SIG-M5 treated with dmso at 0.1 percent for 504 hours (cell line): ENCODE data around the gene SEC23IP.

Source experiments
- DNase-seq: peaks from one replicate; lab custom pipeline; 2025; ENCODE audit not compliant: unreplicated experiment; lab: John Stamatoyannopoulos, UW

SEC23IP gene

DNA sequence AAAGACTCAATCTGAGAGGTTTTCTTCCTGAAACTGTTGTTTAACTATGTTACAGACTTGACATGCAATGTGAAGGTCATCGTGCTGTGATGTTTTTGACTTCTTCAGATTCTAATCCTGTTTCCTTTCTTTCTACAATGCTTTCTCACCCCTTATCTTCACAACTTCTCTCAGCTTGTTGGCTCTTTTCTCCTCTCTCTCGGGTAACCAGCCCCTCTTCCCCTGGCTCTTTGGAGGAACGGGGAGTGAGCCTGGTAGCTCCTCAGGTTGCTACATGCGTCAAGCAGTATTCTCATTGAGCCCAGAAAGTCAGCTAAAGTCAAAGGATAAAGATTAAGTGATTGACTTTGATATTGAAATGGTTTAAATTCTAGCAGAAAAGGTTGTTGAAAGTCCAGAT is 40.1 kb downstream of the SEC23IP start:
- no peak for DNase-seq

- no peak for DNase-seq
Measured at GRCh38 chr10:119933179-119933578, 40.6 kb downstream of the SEC23IP start.

- DNase-seq, result no peak
Measured at GRCh38 chr10:119940487-119940886, 48.0 kb downstream of the SEC23IP start.

DNA sequence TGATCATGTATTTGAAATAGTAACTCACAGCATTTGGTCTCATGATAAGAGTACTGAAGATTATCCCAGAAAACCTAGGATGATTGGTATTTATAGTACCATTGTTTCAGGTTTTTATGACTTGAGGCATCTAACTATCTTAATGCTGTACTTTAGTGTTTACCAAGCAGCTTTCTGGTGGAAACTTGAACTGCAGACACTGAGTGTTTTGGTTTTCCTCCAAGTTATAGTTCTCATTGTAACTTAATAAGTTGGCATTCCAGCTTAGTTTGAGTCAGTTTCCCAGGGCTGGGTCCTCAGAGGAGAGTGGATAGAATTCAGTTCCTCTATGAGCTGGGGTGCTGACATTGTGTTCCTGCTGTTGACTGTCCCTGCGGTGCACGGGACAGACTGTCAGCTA is 50.4 kb downstream of the SEC23IP start:
- no peak for DNase-seq

DNA sequence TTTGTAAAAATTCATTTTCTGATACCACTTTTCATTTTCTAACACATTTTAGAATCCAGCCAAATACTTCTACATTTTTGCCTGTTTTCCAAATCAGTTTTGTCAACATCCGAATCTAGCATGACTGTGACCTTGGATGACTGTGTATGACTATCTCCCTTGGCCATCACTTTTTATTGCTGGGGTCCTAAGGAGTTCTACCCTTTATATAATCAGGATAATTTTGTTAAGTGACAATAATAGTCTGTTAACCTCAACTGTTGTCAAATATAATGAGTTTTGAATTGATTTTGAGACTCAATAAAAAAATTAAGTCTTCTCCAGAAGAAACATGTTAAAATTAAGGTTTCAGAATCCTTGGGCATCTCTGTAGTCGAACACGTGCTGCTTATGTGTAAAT is 53.3 kb downstream of the SEC23IP start:
- no peak for DNase-seq

GRCh38 chr10:119947300-119947699 is 54.8 kb downstream of the SEC23IP start:
- DNase-seq, result no peak

DNA sequence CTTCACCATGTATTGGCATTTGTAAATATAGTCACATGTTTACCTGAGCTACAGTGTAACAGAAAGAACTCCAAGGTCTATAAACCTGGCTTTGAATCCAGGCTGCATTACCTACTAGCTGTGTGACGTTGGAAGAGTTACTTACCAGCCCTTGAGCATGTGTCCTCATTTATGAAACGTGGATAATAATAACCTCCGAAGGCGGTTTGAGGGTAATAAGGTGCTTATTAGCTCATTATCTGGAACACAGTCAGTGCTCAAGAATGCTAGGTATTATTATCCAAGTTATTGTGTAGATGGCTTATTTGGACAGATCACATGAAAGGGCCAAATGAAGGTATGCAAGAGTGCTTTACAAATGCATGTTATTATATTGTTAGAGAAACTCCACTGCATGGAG is 64.9 kb downstream of the SEC23IP start:
- DNase-seq, result no peak

GRCh38 chr10:119962837-119963236 is 70.3 kb downstream of the SEC23IP start:
- DNase-seq, result no peak

GRCh38 chr10:119967066-119967465 is 74.5 kb downstream of the SEC23IP start:
- no peak for DNase-seq

GRCh38 chr10:119969609-119970008 is 77.1 kb downstream of the SEC23IP start:
- DNase-seq, result no peak

DNA sequence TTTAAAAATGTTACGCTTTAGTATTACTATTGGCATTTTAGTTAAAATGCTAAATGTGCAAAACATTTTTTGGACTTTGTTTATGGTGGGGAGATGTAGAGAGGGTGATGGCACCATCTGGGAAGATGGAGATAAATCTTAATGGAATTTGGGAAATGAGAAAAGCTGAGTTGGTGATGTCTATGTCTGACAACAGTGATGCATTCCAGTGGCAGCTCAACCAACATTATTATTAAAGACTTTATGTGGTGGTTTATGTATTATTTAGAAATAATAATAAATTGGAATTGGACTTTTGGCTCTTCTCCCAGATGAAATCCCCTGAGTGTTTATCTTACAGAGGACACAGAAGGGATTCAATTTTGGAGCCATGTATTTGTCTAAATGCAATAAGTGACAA is 77.6 kb downstream of the SEC23IP start:
- no peak for DNase-seq

GRCh38 chr10:119970963-119971362 is 78.4 kb downstream of the SEC23IP start:
- DNase-seq, result no peak

DNA sequence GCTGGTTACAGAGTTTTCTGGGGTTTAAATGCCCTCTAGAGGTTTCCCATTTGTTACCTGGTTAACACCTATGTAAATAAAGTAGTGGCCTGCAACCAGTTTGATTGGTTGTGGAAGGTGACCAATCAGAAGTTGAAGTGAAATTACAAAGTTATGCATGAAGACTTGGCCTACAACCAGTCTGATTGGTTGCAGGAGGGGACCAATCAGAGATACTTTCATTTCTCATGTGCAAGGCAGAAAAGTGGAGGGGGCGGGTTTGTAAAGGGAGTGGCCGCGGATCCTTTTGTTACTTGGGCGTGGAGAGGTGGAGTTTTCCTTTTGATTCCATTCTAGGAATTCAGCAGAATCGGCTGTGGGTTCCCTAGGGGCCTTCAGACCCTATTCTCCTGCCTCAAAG is 80.8 kb downstream of the SEC23IP start:
- DNase-seq, result peak; percentile 17

GRCh38 chr10:119976421-119976820 is 83.9 kb downstream of the SEC23IP start:
- peak; percentile 3 for DNase-seq

GRCh38 chr10:119980956-119981750 is 88.6 kb downstream of the SEC23IP start:
- no peak for DNase-seq

GRCh38 chr10:119981826-119982225 is 89.3 kb downstream of the SEC23IP start:
- no peak for DNase-seq

DNA sequence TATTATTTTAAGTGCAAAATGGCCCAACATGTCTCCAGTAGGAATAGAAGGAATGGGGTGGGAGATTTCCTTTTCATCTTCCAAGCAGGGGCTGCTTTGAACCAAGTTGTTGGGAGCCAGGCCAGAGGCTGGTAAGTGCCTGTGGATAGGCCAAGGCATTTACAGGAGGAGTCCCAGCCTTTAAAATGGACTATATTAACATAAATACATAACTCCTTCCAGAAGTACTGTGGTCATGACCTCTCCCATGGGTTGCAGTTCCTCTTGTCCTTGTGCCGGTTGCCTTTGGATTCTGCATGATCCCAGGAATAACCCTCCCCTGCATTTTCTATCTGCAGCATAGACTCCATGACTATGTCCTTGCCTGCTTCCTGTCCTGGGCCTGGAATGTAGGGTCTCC is 95.8 kb downstream of the SEC23IP start:
- no peak for DNase-seq

DNA sequence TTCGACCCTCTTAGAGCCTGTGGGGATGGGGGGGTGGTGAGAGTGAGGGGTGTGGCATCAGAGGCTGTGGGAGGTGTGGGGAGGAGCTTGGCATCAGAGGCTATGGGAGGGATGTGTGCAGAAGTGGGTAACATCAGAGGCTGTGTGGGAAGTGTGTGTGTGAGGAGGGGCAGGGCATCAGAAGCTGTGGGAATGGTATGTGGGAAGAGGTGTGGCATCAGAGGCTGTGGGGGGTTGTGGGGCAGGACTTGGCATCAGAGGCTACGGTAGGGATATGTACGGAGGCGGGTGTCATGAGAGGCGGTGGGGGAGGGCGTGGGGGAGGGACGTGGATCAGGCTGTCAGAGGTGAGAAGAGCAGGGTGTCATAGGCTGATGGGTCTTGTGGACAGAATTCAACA is 97.4 kb downstream of the SEC23IP start:
- no peak for DNase-seq

GRCh38 chr10:119991066-119991465 is 98.5 kb downstream of the SEC23IP start:
- DNase-seq, result no peak

- DNase-seq, result no peak
Measured at GRCh38 chr10:119991816-119992215, 99.3 kb downstream of the SEC23IP start.
